ENCODE measurements around the gene SRXN1.

Gene SRXN1

DNA sequence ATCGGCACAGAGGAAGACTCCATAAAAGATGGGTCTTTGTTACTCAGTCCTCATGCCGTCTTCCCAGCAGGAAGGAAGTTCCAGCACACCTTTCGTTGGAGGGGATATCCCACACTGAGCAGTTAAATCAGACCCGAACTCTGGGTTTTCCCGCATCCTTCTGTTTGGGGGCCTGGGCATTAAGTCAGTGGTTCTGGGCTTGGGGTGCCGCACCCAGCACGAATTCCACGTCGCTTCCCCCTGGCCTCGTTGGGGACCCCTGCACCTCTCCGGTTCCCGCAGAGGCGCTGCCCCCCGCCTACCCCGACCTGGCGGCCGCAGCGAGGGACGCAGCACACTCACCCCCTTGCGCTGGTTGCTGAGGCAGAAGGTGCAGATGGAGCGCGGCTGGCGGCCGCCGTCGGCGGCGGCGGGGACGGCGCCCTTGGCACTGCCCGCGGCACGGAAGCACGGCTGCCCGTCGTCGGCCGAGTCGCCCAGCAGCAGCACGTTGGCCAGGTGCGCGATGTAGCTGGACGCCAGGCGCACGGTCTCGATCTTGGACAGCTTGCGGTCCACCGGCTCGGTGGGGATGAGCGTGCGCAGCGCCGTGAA, 43.5 kb downstream of the SRXN1 start:
- DNase-seq: no peak

DNA sequence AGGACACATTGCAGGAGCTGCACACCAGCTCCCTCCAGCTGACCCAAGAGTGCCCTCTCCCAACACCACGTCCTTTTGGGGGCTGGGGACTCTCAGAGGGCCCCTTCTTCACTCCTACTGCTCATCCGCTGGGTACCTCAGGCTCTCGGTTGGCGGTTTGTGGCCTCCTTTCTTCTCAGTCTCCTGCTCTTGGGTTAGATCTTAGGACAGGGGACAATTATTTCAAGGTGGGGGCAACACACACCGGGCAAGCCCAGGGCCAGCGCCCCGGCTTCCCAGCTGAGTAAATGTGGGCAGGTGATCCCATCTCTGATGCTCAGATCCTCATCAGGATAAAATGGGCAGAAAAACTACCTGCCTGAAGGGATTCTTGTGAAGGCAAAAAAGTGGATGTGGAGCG, 44.0 kb downstream of the SRXN1 start:
- no peak for DNase-seq

DNA sequence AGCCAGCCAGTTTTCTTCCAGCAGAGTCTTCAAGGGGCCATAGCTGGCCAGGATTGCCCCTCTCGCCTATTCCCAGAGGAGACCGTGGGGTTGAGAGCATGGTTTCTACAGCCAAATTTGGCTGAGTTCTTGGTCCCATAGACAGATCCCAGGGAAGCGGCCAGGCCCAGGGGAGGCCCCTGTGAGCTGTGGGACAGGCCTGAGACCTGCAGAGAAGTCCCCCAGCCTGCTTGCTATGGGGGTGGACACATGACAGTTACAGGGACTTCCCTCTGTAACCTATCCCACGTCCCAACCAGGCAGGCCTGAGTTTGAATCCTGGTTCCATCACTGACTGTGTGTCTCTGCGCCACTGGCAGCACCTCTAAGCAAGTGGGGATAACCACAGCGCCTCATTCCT, 45.5 kb downstream of the SRXN1 start:
- DNase-seq: no peak

DNA sequence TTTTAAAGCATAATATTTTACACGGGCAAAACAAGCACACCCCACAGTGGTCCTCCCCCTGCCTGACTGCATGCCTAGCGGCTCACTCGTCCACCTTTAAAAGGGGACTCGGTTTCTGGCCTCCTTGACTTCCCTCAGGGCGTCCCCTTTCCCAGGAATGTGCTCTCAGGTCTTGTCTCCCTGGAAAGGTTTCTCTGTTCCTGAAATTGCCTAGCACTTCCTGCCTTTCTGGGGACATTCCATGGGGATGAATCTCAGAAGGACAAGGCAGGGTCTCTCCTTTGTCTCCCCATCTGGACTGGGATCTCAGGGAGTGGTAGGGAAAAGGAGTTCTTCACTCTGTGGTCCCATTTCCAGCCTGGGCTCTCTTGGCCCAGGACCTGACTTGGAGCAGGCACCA, 47.8 kb downstream of the SRXN1 start:
- DNase-seq: no peak

DNA sequence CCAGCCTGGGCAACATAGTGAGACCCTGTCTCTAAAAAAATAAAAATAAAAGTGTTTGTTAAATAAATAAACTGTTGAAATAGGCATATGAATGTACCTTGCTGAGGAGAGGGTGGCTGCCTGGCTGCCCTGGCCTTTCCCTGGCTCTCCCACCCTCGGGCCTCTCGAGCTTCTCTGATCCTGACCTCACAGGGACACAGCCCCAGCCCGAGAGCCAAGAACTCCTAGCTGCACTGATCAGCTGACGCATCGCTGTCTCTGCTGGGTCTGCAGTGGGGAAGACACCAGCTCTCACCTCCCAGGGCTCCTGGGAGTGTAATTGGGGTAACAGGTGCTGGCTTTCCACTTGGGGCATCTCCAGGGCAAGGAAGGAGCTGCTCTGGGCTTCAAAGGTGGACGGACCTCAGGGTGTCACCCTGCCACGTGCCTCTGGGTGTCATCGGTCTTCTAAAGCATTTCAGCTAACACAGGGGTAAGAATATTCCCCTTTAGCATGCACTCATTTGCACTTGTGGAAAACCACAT, 49.8 kb downstream of the SRXN1 start:
- no peak for DNase-seq

DNA sequence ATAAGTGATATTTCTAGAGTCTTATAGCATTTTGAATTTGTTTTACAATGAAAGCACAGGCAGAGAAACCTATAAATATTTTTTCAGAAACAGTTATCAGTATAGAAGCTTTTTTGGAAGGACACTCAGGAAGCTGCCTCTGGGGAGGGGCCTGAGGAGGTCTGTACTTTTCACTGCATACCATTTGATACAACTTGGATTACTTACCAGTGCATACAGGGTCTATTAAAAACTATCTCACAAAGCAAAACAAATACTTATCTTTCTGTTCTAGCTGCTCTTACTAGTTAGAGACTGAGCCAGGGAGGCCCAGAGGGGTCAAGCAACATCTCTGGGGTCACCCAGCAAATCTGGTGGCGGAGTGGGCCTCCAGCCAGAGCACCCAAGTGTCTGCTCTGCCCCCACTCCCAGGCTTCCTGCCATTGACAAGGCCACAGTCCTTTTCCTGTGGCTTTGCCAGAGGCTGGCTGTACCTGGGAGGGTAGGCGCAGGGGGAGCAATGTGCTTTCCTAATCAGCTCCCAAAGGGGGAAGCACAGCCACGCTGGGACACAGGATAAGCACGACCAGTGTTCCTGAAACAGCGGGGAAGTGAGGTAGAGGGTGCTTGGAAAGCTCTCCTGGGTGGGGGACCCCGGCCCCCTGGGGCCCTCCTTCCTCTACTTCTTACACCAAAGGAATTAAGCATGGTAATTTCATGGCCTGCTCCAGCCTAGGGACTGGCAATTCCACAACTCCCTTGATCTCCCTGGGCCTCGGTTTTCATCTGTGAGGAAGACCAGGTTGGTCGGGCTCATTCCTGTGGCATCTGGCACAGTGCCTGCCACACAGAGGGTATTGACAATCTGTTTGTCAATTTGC, 50.7 kb downstream of the SRXN1 start:
- no peak for DNase-seq

DNA sequence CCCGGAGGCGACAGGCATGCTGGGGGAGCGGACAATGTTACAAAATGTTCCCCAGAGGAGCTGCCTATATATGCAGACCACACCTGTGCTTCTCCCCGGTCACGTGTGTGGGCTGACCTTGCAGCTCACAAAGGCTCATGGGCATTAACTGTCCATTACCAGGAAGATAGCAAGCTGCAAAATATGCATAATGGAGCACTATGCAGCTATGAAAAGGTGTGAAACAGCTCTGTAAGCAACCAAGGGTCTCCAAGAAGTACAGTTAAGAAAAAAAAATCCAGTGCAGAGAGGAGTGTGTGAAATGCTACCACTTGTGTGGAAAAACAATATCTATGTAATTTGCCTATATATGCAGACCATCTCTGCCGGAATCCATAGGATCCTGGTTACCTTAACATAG, 52.3 kb downstream of the SRXN1 start:
- no peak for DNase-seq

DNA sequence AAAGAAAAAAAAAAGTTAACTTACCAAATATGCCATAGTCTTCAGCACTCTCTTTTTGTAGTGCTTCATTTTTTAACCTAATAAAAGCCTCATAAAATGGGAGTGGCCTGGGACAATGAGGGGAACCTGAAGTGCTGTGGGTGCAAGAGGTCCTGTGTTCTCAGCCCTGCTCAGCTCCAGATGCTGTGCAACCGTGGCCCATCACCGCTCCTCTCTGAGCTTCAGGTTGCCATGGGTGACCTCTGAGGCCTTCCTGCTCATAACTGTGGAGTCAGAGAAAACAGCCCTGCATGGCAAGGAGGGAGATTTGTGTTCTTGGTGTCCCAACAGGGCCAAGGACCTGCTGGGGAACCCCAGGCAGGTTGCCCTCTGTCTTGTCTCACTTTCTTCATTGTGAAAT, 52.9 kb downstream of the SRXN1 start:
- no peak for DNase-seq

DNA sequence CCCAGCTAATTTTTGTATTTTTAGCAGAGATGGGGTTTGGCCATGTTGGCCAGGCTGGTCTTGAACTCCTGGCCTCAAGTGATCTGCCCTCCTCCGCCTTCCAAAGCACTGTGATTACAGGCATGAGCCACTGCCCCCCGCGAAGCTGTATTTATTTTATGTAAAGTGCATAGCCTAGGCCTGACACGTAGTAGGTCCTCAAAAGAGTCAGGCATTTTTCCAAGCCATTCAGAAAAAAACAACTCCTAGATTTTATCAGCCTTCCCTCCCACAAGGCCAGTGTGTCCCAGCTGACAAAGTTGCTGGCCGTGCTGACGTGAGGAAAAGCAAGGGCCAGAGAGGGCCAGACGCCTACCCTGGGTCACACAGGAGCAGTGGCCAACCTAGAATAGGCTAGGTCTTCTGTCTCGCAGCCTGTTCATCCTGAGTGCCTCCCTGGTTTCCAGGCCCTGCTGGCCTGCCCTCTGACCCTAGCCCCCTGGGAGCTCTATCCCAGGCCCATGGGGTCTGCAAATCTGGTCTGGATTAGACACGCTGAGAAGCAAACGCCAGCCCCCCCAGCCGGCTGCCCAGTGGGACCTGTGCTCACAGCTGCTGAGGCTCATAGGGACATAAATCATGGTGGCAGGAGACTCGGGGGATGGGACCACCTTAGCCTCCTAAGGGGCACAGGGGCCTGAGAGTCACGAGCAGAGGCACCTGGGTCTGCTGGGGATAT, 54.7 kb downstream of the SRXN1 start:
- DNase-seq: no peak

DNA sequence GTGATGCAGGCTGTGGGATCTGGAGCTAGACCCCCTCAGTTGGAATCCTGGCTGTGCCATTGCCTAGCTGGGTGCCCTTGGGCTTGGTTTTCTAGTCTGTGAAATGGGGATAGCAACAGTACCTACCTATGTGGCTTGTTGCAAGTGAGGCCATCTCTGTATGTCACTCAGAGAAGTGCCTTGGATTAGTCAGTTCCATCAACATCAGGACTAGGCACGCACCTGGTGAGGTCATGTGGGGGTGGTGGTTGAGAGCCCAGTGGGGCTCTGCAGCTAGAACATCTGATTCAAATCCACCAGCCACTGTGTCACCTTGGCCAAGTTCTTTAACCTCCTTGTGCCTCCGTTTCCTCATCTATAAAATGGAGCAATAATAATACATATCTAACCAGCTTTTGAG, 55.4 kb downstream of the SRXN1 start:
- no peak for DNase-seq
